ENCODE measurements around the gene MCC.

Gene MCC

GRCh38 chr5:112973904-112974303 is 514.3 kb downstream of the MCC start:
- Histone ChIP-seq H3K27ac (no peak overlapping the region), H3K9ac (no peak overlapping the region), H3K36me3 (no peaks in the 10 kb centered on the region), H3K4me3 (no peak overlapping the region), H4K20me1 (peaks cover 16% of the 10 kb centered on the region; the same call in 1 of the 2 replicates), H3K4me1 (peaks cover 16% of the 10 kb centered on the region), H3K4me2 (no peak overlapping the region), H3K9me3 (no peaks in the 10 kb centered on the region), H3K27me3 (no peaks in the 10 kb centered on the region)
- no peak for TF ChIP-seq Cebpa-rat (IDR thresholded peaks at IDR 0.05)

DNA sequence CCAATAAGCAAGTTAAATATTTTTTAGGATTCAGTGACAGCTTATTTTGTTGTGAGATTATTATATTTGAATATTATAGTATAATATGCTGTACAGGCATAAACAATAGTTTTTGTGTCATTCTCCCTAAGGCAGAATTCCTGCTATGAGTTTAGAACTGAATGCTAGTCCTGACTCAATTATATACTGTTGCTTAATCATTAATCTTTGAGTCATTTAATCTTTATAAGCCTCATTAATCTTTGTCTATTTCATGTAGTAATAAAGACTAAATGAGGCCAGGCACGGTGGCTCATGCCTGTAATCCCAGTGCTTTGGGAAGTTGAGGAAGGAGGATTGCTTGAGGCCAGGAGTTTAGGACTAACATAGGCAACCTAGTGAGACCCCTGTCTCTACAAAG is 515.2 kb downstream of the MCC start:
- Histone ChIP-seq H3K4me2 (no peak overlapping the region), H3K27me3 (no peaks in the 10 kb centered on the region), H3K4me1 (peaks cover 8% of the 10 kb centered on the region), H4K20me1 (peaks cover 7% of the 10 kb centered on the region; the same call in 1 of the 2 replicates), H3K4me3 (no peak overlapping the region), H3K9me3 (no peaks in the 10 kb centered on the region), H3K9ac (no peak overlapping the region), H3K36me3 (no peaks in the 10 kb centered on the region), H3K27ac (no peak overlapping the region)
- TF ChIP-seq Cebpa-rat (IDR thresholded peaks at IDR 0.05) = no peak

Measured in BLaER1 (cell line).